Lower leg skin (tissue), 3 donors: ENCODE measurements around the gene DRC7.

Source experiments
- POLR2A ChIP-seq, 2 donors: fragments of 450-650 bp; IDR thresholded peaks; one replicate each; pipeline ENCODE4 v1.6.1; 2016 to 2017; ENCODE audit warnings: antibody characterized with exemption in 2 of 2, mild to moderate bottlenecking in 1 of 2, moderate library complexity in 1 of 2
- TF ChIP-seq, protein P1 (sequence below), 3 donors: fragments of 450-650 bp; IDR thresholded peaks; one replicate each; pipeline ENCODE4 v1.5.1; 2016; ENCODE audit warnings: antibody characterized with exemption in 3 of 3, mild to moderate bottlenecking in 3 of 3, moderate library complexity in 2 of 3

GRCh38 chr16:57752581-57753447 is 58.2 kb downstream of the DRC7 start:
- TF ChIP-seq, protein P1, sequence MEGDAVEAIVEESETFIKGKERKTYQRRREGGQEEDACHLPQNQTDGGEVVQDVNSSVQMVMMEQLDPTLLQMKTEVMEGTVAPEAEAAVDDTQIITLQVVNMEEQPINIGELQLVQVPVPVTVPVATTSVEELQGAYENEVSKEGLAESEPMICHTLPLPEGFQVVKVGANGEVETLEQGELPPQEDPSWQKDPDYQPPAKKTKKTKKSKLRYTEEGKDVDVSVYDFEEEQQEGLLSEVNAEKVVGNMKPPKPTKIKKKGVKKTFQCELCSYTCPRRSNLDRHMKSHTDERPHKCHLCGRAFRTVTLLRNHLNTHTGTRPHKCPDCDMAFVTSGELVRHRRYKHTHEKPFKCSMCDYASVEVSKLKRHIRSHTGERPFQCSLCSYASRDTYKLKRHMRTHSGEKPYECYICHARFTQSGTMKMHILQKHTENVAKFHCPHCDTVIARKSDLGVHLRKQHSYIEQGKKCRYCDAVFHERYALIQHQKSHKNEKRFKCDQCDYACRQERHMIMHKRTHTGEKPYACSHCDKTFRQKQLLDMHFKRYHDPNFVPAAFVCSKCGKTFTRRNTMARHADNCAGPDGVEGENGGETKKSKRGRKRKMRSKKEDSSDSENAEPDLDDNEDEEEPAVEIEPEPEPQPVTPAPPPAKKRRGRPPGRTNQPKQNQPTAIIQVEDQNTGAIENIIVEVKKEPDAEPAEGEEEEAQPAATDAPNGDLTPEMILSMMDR (IDR thresholded peaks at IDR 0.05): no peak
- no peak for TF ChIP-seq POLR2A (IDR thresholded peaks at IDR 0.05)
